ENCODE data around the gene IL3RA.
A peak's percentile ranks its signal among the peaks of the same experiment; 100 is the strongest.
"Not testable (repeated sequence)": the region's sequence is repeated elsewhere in the genome, so short reads cannot be mapped to it uniquely, and the experiment has no call there.

IL3RA gene

GRCh38 chrX:1308917-1309316, 27.7 kb upstream of the IL3RA start:
- not testable (repeated sequence) for H4K12ac ChIP-seq (ENCODE audit: low read depth, low read length); H4K91ac ChIP-seq (ENCODE audit: low read depth, low read length); H3K4me3 ChIP-seq (ENCODE audit: low read depth, low read length); H3K9me3 ChIP-seq (ENCODE audit: insufficient read depth, low read depth, low read length); H3K4ac ChIP-seq (ENCODE audit: low read depth, low read length); H2BK12ac ChIP-seq (ENCODE audit: low read length); H3K23ac ChIP-seq (ENCODE audit: low read length); H3K14ac ChIP-seq (ENCODE audit: low read length); H3K79me1 ChIP-seq (ENCODE audit: low read length); H3K9ac ChIP-seq (ENCODE audit: low read length); DNase-seq; H3K27ac ChIP-seq (ENCODE audit: low read depth, low read length); H3K18ac ChIP-seq (ENCODE audit: low read length); H2BK120ac ChIP-seq (ENCODE audit: insufficient read depth, low read length, poor library complexity); H3K4me2 ChIP-seq (ENCODE audit: low read length); H2AFZ ChIP-seq (ENCODE audit: insufficient read depth, low read length, poor library complexity); H2BK5ac ChIP-seq (ENCODE audit: low read depth, low read length, poor library complexity); H3K79me2 ChIP-seq (ENCODE audit: control insufficient read depth, insufficient read depth, low read length, poor library complexity); H4K8ac ChIP-seq (ENCODE audit: low read depth, low read length); H3K27me3 ChIP-seq (ENCODE audit: insufficient read depth, low read length); H3K4me1 ChIP-seq (ENCODE audit: control insufficient read depth in 1 of 2, insufficient read depth in 2 of 2, low read length in 2 of 2); H2AK5ac ChIP-seq (ENCODE audit: low read length)
- peaks cover 10 to 17% of the 10 kb centered on the region in 2 experiments for H3K36me3 ChIP-seq (ENCODE audit: control insufficient read depth in 1 of 2, insufficient read depth in 2 of 2, low read length in 2 of 2)
- no CpG with 5 or more reads among the region's 12 CpGs for WGBS (ENCODE audit: extremely low coverage, insufficient coverage, insufficient read length)

- Histone ChIP-seq H4K91ac (ENCODE audit: low read depth, low read length) (no peak overlapping the region), H3K79me1 (ENCODE audit: low read length) (no peaks in the 10 kb centered on the region), H3K79me2 (ENCODE audit: control insufficient read depth, insufficient read depth, low read length, poor library complexity) (no peaks in the 10 kb centered on the region), H3K4me3 (ENCODE audit: low read depth, low read length) (no peak overlapping the region), H3K9ac (ENCODE audit: low read length) (no peak overlapping the region), H3K23ac (ENCODE audit: low read length) (no peak overlapping the region), H2AFZ (ENCODE audit: insufficient read depth, low read length, poor library complexity) (no peak overlapping the region), H3K18ac (ENCODE audit: low read length) (no peak overlapping the region), H4K8ac (ENCODE audit: low read depth, low read length) (no peak overlapping the region), H3K36me3 (ENCODE audit: control insufficient read depth in 1 of 2, insufficient read depth in 2 of 2, low read length in 2 of 2) (peaks cover 0 to 3% of the 10 kb centered on the region in 2 experiments), H4K12ac (ENCODE audit: low read depth, low read length) (no peak overlapping the region), H3K27ac (ENCODE audit: low read depth, low read length) (no peak overlapping the region), H3K27me3 (ENCODE audit: insufficient read depth, low read length) (no peaks in the 10 kb centered on the region), H2BK12ac (ENCODE audit: low read length) (no peak overlapping the region), H2BK5ac (ENCODE audit: low read depth, low read length, poor library complexity) (no peak overlapping the region), H2AK5ac (ENCODE audit: low read length) (no peak overlapping the region), H3K4ac (ENCODE audit: low read depth, low read length) (no peak overlapping the region), H3K9me3 (ENCODE audit: insufficient read depth, low read depth, low read length) (no peaks in the 10 kb centered on the region), H3K4me1 (ENCODE audit: control insufficient read depth in 1 of 2, insufficient read depth in 2 of 2, low read length in 2 of 2) (no peaks in the 10 kb centered on the region), H3K14ac (ENCODE audit: low read length) (no peak overlapping the region), H3K4me2 (ENCODE audit: low read length) (no peak overlapping the region), H2BK120ac (ENCODE audit: insufficient read depth, low read length, poor library complexity) (no peak overlapping the region)
- no CpG with 5 or more reads among the region's 7 CpGs for WGBS (ENCODE audit: extremely low coverage, insufficient coverage, insufficient read length)
- DNase-seq: no peak
These were observed 22.8 kb upstream of the IL3RA start for GRCh38 chrX:1313788-1314187.

- H3K4ac ChIP-seq (ENCODE audit: low read depth, low read length): no peak overlapping the region
- no peak overlapping the region for H3K4me3 ChIP-seq (ENCODE audit: low read depth, low read length)
- H3K9me3 ChIP-seq (ENCODE audit: insufficient read depth, low read depth, low read length): no peaks in the 10 kb centered on the region
- H3K79me1 ChIP-seq (ENCODE audit: low read length): no peaks in the 10 kb centered on the region
- H3K4me2 ChIP-seq (ENCODE audit: low read length): no peak overlapping the region
- no peak overlapping the region for H2AFZ ChIP-seq (ENCODE audit: insufficient read depth, low read length, poor library complexity)
- no peak overlapping the region for H3K18ac ChIP-seq (ENCODE audit: low read length)
- H2BK5ac ChIP-seq (ENCODE audit: low read depth, low read length, poor library complexity): no peak overlapping the region
- H3K27me3 ChIP-seq (ENCODE audit: insufficient read depth, low read length): no peaks in the 10 kb centered on the region
- peak; percentile 33 to 48 for DNase-seq
- H4K91ac ChIP-seq (ENCODE audit: low read depth, low read length): no peak overlapping the region
- H3K27ac ChIP-seq (ENCODE audit: low read depth, low read length): no peak overlapping the region
- WGBS (ENCODE audit: extremely low coverage, insufficient coverage, insufficient read length): no CpG with 5 or more reads among the region's 18 CpGs
- H2BK120ac ChIP-seq (ENCODE audit: insufficient read depth, low read length, poor library complexity): no peak overlapping the region
- H4K12ac ChIP-seq (ENCODE audit: low read depth, low read length): no peak overlapping the region
- H4K8ac ChIP-seq (ENCODE audit: low read depth, low read length): no peak overlapping the region
- H3K14ac ChIP-seq (ENCODE audit: low read length): no peak overlapping the region
- no peak overlapping the region for H3K23ac ChIP-seq (ENCODE audit: low read length)
- H2AK5ac ChIP-seq (ENCODE audit: low read length): no peak overlapping the region
- peaks cover 0 to 3% of the 10 kb centered on the region in 2 experiments for H3K36me3 ChIP-seq (ENCODE audit: control insufficient read depth in 1 of 2, insufficient read depth in 2 of 2, low read length in 2 of 2)
- no peaks in the 10 kb centered on the region for H3K4me1 ChIP-seq (ENCODE audit: control insufficient read depth in 1 of 2, insufficient read depth in 2 of 2, low read length in 2 of 2)
- H2BK12ac ChIP-seq (ENCODE audit: low read length): no peak overlapping the region
- no peaks in the 10 kb centered on the region for H3K79me2 ChIP-seq (ENCODE audit: control insufficient read depth, insufficient read depth, low read length, poor library complexity)
- no peak overlapping the region for H3K9ac ChIP-seq (ENCODE audit: low read length)
These were observed 20.1 kb upstream of the IL3RA start for GRCh38 chrX:1316527-1316926.

DNA sequence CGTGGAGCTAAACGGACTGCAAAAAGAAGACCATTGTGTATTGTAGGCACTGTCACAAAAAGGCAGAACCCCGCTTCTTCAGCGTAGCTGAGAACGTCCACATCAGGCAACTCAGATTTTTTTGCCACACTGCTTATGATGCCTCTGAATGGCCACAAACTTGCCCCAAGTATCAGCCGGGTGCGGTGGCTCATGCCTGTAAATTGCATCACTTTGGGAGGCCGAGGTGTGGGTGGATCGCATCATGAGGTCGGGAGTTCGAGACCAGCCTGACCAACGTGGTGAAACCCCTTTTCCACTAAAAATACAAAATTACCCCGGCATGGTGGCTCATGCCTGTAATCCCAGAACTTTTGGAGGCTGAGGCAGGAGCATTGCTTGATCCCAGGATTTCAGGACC, 14.9 kb upstream of the IL3RA start:
- Histone ChIP-seq H2BK12ac (ENCODE audit: low read length) (no peak overlapping the region), H3K27me3 (ENCODE audit: insufficient read depth, low read length) (no peaks in the 10 kb centered on the region), H3K14ac (ENCODE audit: low read length) (no peak overlapping the region), H3K9me3 (ENCODE audit: insufficient read depth, low read depth, low read length) (no peaks in the 10 kb centered on the region), H4K91ac (ENCODE audit: low read depth, low read length) (no peak overlapping the region), H4K8ac (ENCODE audit: low read depth, low read length) (no peak overlapping the region), H2AK5ac (ENCODE audit: low read length) (no peak overlapping the region), H2BK120ac (ENCODE audit: insufficient read depth, low read length, poor library complexity) (no peak overlapping the region), H3K9ac (ENCODE audit: low read length) (no peak overlapping the region), H3K4ac (ENCODE audit: low read depth, low read length) (no peak overlapping the region), H3K79me2 (ENCODE audit: control insufficient read depth, insufficient read depth, low read length, poor library complexity) (no peaks in the 10 kb centered on the region), H3K79me1 (ENCODE audit: low read length) (no peaks in the 10 kb centered on the region), H3K4me3 (ENCODE audit: low read depth, low read length) (no peak overlapping the region), H3K4me2 (ENCODE audit: low read length) (no peak overlapping the region), H2BK5ac (ENCODE audit: low read depth, low read length, poor library complexity) (no peak overlapping the region), H3K27ac (ENCODE audit: low read depth, low read length) (no peak overlapping the region), H3K36me3 (ENCODE audit: control insufficient read depth in 1 of 2, insufficient read depth in 2 of 2, low read length in 2 of 2) (no peaks in the 10 kb centered on the region), H4K12ac (ENCODE audit: low read depth, low read length) (no peak overlapping the region), H3K18ac (ENCODE audit: low read length) (no peak overlapping the region), H2AFZ (ENCODE audit: insufficient read depth, low read length, poor library complexity) (no peak overlapping the region), H3K4me1 (ENCODE audit: control insufficient read depth in 1 of 2, insufficient read depth in 2 of 2, low read length in 2 of 2) (no peaks in the 10 kb centered on the region), H3K23ac (ENCODE audit: low read length) (peak overlapping the region; percentile 15)
- WGBS (ENCODE audit: extremely low coverage, insufficient coverage, insufficient read length): no CpG with 5 or more reads among the region's 13 CpGs
- no peak for DNase-seq
